HG02852 (cell line): Measurements from ENCODE around the gene TMEM132C.

Experiments used
- ATAC-seq: cut with Tn5 transposase; IDR thresholded peaks from one replicate; pipeline ENCODE4 v1.9.1; 2021; ENCODE audit warnings: mild to moderate bottlenecking, moderate library complexity; ENCODE audit not compliant: unreplicated experiment

Gene TMEM132C

GRCh38 chr12:128644664-128645296 is 377.8 kb downstream of the TMEM132C start:
- ATAC-seq: no peak

- ATAC-seq: no peak
Measured at GRCh38 chr12:128649902-128650301, 382.9 kb downstream of the TMEM132C start.

DNA sequence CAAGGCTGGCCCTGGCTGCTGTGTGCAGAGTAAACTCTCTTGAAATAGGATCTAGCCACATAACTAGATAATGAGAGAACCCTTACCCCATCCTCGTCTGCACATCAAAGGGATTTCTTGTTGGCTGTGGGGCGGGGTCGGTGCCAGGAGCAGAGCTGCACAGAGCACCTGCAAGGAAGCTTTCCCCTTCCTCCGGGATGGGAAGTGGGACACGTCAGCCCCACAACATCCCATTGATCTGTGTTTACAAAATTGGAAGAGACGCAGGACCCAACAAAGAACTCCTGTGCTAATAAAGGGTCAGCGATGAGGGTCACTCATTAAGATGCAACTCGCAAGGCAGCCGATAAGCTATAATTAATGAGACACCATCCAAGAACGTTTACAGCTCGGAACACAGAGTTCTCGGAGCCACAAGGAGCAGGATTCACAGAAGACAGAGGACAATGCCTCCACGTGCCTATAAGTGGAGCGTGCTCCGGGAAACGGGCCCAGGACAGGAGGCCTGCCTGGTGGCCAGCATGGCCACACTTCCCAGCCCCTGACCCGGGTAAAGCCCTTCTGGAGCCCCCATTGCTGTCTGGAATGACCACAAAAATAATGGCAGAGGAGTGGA is 385.3 kb downstream of the TMEM132C start:
- ATAC-seq: no peak

DNA sequence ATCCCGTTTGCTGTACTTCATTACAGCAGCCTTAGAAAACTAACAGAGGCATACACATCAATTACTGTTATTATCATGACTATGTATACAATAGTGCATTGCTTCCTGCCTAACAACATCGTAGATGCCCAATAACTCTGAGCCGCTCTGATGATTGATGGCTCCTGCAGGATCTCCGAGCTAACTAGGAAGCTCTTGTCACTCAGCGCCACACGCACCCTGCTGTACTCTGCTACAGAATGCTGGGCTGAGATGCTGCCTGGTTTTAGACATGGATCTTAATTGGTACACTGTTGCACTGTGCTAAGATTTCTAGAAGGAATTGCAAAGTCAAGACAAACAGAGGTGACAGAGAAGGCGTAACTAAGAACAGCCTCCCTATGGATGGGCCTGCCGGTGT is 387.5 kb downstream of the TMEM132C start:
- no peak for ATAC-seq

DNA sequence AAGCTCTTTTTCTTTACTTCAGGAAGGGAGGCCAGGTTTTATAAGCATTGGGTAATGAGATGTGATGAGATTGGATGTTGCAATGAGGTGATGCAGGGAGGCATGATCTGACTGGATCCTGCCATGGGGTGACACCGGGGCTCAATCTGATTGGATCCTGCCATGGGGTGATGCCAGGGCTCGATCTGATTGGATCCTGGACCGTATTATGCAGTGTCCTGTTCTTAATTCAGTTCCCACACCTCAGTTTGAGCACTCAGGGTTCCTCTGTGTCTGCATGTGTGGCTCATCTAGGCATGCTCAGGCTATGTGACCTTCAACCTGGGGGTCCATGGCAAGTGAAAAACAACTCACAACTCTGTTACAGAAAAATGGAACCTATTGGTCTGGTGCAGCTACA is 390.4 kb downstream of the TMEM132C start:
- ATAC-seq: no peak

DNA sequence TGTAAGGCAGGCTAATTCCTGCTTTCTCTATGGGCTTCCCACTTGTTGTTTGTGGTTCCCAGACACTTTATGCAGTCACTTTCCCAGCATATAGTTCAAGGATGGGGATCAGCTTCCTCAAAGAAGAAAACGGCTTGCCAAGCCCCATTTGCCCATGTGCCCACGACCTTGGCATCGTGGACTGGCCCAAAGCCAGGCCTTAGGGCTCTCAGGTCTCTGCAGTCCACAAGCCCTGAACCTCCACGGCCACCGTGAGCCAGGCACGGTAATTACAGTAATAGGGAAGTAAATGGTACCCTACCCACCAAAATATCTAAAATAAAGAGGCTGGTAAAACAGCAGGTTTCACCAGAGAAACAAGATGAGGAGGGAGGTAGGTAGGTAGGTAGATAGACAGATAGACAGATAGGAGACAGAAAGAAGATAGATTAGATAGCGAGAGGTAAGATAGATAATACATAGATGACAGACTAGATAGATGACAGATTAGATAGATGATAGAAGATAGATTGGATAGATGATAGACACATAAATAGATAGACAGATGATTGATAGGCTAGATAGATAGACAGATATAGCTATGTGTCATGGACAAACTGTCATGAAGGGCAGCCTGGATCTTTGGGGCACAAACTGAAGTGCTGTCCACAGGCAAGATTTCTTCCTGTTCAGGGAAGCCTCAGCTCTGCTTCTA is 393.7 kb downstream of the TMEM132C start:
- no peak for ATAC-seq

DNA sequence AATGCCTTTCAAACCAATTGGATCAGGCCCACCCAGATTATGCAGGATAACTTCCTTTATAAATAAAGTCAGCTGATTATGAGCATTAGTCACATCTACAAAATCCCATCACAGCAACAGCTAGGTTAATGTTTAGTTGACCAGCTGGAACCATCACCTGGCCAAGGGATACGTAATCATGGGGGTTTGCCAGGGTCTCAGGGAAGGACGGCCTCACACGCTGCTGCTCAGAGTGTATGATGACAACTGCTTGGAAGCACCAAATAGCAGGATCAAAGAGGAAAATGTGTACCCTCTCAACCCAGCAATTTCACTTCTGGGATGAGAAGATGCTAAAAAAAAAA is 394.2 kb downstream of the TMEM132C start:
- no peak for ATAC-seq

DNA sequence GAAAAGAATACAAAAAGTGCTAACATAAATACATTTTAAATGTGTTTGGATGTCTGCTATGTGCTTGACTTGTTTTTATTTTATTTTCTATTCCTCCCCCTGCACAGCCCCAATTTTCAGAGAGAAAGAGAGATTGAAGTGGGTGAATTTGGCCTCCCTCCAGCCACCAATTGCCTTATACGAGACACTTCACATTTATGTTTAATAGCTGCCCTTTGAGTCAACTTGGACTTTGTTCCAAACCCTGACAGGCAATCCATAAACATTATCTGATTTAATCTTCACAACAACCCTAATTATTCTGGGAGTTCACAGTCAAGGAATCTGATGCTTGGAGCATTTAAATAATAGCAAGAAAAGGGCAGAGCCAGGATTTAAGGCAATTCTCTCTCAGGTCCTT is 395.1 kb downstream of the TMEM132C start:
- ATAC-seq: no peak

- ATAC-seq: no peak
Measured at GRCh38 chr12:128664501-128664900, 397.5 kb downstream of the TMEM132C start.

- ATAC-seq: no peak
Measured at GRCh38 chr12:128667193-128667592, 400.2 kb downstream of the TMEM132C start.

DNA sequence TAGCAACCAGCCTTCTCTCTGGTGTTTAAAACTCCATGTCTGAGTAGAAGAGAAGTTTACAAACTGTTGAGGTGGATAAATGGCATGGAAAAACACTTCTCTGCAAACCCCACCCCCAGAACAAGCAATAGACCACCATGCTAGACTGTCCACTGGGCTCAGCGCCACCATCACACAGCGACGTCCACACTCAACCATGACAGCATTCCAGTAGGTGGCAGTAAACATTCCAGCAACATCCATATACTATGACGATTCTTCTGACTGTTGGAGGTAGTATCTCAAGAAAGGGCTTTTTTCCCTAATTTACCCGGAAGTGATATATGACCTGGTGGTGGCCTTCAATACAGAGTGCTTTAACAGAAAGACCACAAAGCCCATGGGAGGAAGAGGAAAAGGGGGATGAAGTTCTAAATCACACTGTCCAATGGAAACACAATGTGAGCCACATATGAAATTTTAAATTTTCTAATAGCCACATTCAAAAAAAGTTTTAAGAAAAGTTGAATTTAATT is 404.6 kb downstream of the TMEM132C start:
- ATAC-seq: no peak

GRCh38 chr12:128672428-128672827 is 405.5 kb downstream of the TMEM132C start:
- no peak for ATAC-seq

DNA sequence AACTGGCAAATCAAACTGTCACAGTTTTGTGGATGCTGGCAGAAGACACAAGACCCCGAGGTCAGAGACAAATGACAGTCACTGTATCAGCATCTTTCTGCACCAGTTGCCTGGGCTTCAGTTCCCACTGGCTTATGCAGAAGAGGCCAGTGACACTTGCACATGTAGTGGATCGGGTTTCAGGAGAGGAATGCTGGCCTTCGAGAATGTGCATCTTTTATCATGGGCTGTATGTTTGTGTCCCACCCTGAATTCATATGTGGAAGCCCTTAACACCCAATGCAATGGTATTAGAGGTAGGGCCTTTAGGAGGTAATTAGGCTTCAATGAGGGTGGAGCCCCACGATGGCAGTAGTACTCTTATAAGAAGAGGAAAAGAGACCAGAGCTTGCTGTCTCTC is 405.9 kb downstream of the TMEM132C start:
- ATAC-seq: no peak

DNA sequence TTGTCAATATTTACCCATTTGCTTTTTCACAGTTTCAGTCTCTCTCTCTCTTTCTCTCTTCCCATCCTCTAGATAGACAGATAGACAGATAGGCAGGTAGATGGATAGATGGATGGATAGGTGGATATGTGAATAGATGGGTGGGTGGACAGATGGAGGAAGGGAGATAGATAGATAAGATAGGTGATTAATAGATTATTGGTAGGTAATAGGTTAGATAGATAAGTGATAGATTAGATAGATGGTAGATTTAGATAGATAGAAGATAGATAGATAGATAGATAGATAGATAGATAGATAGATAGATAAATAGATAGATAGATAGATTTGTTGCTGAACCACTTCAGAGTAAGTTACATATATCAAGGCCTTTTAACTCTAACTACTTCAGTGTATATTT is 408.6 kb downstream of the TMEM132C start:
- ATAC-seq: no peak

DNA sequence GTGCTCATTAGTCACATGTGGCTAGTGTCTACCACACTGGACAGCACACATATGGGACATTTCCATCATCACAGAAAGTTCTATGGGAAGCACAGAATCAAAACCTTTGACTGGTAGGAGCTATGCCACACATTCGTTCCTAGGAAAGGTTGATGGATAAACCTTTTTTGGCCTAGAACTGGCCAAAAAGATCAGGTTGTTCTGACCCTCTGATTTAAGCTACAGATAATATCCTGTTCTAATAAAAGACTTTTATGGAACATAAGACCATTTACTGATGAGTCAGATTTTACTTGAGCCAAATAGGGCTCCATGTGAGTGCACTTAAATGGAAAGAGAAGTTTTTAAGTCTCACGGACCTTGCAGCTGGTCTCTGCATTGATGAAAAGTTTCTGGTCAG is 413.6 kb downstream of the TMEM132C start:
- ATAC-seq: no peak

DNA sequence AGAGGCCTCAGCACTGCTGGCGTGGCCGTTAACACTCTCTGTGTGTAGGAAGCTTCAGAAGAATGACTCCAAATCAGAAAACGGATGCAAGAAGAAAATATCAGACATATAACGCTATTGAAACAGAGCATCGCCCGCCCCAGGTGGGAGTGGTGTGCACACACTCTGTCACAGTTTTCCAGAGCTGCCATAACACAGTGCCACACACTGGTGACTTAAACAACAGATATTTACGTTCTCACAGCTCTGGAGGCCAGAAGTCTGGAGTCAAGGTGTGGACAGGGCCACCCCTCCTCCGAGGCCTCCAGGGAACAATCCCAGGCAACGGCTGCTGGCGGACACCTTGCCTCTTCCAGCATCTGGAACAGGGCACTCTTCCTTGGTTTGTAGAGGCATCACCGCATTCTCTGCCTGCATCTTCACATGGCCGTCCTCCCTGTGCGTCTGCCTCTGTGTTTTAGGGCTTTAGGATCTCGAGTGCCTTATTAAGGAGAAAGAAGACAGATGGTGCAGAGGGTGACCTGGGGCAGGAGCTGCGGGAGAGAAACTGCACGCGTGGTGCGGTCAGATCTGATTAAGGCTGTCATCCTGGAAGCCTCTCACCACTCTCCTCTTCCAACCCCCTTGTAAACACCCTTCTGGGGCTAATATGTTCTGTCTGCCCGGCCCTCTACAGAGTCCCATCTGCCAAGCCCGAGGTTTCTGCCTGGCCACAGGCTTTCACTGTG is 415.7 kb downstream of the TMEM132C start:
- no peak for ATAC-seq

DNA sequence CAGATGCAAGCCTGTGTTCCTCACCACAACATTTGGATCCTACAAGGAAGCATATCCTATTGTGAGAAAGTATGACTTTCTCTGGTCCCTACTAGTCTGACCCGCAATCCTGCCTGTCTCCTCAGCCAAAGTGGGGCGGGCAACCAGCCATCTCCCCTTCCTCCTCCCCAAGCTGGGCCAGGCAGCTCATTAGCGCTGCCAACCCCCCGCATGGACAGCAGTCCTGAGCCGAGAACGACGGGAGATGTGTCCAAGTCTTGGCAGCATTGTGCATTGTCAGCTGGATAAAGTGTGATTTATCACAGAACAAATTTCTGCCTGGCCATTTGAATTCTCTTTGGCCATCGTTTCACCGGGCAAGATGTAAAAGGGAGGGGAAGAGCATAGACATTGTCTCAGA is 417.4 kb downstream of the TMEM132C start:
- no peak for ATAC-seq

DNA sequence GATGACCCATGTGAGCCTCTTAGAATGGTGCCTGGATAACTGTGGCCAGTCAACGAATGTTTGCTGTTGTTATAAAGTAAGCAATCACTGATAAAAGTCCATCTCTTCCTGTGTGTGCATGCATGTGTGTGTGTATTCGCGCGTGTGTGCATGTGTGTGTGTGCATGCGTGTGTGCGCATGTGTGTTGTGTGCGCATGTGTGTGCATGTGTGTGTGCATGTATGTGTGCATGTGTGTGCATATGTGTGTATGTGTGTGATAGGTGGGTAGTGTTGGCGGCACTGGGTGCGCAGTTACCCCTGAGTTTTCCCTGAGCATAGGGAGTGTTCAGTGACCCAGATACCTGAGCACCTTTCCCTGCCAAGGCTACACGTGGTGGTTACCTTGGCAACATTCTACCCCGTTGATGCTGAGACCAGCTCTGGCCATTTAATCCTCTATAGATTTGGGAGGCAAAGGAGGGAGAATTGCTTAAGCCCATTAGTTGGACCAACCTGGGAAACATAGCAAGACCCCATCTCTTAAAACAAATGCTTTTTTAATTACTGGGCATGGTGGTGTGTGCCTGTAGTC is 419.0 kb downstream of the TMEM132C start:
- no peak for ATAC-seq

- ATAC-seq: no peak
Measured at GRCh38 chr12:128687851-128688250, 420.9 kb downstream of the TMEM132C start.

GRCh38 chr12:128690641-128691040 is 423.7 kb downstream of the TMEM132C start:
- ATAC-seq: no peak

DNA sequence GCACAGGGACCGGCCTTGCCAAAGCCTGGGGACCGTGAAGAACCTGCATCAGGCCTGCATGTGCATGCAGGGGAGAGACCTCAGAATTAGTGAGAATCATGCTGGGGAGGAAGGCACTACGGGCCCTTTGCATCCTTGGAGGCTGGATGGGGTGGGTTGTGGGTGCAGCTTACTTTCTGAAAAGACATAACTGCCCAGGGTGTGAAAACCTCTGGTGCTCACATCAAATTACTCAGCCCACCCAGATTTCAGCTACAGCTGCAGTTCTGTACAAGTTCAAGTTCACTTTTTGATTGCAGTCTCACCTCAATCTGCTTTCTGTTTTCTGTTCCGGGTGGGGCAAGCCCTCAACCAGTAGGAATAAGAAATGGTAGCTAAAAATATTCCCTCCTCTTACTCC is 426.1 kb downstream of the TMEM132C start:
- ATAC-seq: no peak
